Activated naive CD4-positive, alpha-beta T cell treated with anti-CD3 and anti-CD28 coated beads, Interleukin-2, amount 50 U/mL, for 16 hours (primary cell): Measurements from ENCODE around the gene RCAN2.

Experiments used
- DNase-seq: peaks from one replicate; pipeline ENCODE4 v3.0.0-alpha.2; 2020

The RCAN2 gene

DNA sequence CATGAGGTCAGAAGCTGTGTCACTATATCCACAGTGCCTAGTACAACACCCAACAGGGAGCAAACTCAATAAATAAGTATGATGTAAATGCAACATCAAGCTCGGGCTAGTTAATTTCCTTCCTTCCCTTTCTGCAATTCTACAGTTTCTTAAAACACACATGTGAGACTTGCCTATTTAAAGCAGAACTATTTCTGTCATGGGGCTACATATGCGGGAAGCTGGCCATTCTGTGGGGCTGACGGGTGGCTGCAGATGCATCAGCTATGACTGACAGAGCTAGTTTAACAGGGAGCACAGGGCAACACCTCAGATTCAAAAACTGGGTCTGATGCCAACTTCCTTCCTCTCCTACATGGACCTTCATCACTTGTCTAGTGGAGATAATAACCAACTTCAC lies 202.4 kb downstream of the RCAN2 start:
- DNase-seq, result no peak

DNA sequence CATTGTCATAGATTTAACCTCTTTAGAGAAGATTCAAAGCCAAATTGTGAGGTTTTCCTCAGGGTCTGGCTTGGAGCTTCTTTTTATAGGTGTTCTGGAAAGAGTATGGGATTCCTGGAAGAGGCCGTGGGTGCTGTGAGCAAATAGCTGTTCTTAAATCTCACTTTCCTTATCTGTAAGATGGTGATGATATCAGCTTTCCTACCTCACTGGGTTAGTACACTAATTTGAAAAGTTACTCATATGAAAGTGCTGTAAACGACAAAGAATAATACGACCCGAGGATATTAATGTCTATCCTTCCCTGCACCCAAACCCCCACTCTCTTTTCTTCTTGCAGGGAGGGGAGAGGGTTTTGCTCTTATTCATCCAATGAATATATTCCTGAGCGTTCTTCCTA lies 203.6 kb downstream of the RCAN2 start:
- no peak for DNase-seq

DNA sequence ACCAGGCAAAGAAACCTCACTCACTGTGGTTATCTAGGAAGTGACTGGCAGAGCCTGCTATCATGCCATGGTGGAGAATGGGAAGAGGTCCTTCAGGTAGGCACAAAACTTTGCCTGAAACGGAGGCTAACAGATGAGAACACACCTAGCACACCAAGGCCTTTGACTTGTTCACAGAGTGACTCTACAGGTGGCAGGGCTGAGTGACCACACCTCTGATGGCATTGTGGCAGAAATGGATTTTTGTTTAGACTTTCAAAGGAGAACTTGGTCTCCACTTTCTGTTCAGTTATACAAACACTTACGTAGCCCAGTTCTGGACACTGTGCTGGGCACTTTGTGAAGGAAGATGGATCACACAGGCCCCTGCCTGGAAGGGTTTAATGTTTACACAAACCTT lies 204.2 kb downstream of the RCAN2 start:
- DNase-seq, result no peak

- DNase-seq, result no peak
Measured at GRCh38 chr6:46284475-46284874, 206.8 kb downstream of the RCAN2 start.

DNA sequence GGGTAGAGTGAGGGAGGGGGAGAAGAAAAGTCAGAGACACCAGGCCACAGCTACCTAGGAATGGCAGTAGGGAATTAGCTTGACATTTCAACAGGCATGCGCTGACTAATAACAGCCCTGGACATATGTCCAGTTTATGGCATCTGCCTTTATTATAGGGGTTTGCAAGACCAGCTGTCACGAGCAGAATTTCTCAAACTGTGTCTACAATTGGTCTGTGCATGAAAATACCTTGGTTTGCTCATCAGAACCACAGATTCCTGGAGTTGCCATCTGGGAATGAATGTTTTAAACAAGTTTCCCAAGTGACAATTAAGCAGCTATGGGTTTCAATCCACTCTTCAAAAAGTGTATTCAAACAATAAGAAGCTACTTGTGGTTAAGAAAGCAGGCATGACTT lies 210.1 kb downstream of the RCAN2 start:
- no peak for DNase-seq

GRCh38 chr6:46279874-46280273 lies 211.4 kb downstream of the RCAN2 start:
- no peak for DNase-seq

DNA sequence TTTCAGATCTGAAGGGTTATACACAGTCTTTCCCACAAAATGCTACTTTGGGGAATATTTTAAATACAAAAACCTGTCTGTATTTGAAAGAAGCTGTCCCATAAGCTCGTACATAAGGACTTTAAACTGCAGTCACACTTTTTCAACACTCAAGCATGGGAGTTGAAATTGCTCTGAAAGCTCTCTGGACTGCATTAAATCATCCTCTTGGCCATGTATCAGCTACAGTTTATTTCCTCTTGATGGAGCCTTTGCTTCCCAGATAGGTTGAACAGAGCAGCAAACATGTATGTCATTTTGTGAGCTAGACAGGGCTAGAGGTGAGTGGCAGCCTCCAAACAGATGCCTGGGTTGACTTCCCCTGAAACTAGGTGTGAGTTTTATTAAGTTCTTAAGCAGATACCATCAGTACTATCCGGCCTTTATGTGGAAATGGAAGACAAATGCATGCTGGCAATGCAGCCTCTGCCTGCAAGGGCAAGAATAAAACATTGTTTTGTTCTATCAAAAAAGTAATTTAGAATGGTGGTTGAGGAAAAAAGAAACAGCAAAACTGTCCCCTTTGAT lies 214.6 kb downstream of the RCAN2 start:
- DNase-seq, result no peak

- DNase-seq, result no peak
Measured at GRCh38 chr6:46274502-46274901, 216.7 kb downstream of the RCAN2 start.

GRCh38 chr6:46273911-46274310 lies 217.3 kb downstream of the RCAN2 start:
- no peak for DNase-seq

DNA sequence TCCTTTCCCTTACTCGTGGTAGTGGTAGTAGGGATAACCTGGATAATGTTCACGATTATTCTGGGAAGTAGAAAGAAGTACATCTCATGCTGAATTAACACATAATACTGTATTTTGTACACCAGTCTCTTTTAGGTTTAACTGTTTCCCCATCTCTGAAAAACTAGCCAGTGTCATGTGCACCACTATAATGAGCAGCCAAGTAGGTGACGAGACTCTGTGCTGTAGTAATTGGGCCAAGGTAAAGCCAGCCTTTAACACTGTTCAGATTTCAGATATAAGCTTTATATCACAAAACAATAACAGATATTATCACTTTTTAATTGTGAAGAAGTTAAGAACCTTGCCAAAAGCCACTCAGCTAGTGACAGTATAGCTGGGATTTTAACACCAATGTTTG lies 219.5 kb downstream of the RCAN2 start:
- no peak for DNase-seq

GRCh38 chr6:46271107-46271506 lies 220.1 kb downstream of the RCAN2 start:
- DNase-seq, result no peak

DNA sequence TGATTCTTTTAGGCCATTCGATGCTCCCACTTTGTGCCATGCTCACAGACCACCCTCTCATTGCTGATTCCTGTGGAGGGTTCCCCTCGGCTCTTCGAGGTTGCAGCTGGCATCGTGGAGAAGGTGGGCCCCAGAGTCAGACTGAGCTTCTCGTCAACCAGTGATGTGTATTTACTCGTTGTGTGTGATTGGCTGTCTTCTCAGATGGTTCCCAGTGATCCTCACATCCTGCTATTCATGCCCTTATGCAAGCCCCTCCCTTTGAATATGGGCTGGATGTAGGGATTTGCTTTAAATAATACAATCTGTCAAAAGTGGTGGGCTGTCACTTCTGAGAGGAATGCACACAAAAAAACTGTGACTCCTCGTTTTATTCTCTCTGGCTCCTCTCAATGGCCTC lies 220.9 kb downstream of the RCAN2 start:
- DNase-seq, result no peak

DNA sequence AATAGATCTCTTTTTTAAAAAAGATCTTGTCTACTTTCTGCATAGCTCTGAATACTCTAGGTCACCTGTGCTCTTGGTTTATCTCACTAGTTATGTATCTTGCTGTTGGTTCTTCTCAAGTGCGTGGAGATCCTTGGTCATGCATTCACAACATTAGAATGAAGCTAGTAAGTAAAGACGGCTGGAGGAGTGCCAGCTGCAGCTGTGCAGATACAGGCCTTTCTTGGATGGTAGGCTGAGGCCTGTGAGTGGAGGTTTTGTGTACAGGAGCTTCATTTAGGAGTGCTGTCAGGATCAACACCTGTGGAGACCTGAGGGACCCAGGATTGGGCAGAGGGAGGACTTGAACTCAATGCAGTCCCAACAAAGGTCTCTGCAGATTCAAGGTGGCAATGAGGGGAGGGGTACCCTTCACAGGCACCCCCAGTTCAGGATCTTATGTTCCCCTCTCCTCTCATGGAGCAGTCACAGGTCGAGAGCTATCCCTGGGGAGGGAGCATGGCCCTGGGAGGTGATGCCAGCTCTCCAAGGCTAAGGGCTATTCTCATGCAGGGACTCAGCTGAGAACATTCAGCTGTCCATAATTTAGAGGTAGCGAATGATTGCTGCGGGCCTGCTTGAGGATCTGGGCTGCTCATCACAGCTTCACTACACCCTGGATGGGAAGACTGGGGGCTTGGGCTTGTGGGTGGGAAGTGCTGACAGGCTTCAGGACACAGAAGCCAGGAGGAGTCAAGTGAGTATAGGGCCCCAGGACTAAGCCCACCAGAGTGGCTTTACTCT lies 221.6 kb downstream of the RCAN2 start:
- no peak for DNase-seq

GRCh38 chr6:46267515-46267914 lies 223.7 kb downstream of the RCAN2 start:
- no peak for DNase-seq

DNA sequence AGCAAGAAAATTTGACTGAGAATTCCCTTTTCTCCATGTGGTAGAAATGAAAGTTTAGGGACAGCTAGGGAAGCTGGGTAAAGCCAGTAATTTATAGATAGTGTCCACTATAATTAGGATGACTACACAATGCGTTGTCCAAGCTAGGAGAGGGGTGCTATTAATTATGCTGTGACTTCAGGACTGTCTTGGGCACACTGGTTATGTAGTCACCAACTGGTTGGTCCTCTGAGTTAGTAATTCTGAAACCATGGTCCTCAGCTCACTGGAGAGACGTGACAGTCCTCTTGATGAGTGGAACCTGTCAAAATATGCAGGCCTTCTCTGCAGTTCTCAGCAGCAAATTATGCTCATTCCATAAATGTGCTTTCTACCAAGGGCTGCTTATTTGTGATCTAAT lies 225.9 kb downstream of the RCAN2 start:
- no peak for DNase-seq

DNA sequence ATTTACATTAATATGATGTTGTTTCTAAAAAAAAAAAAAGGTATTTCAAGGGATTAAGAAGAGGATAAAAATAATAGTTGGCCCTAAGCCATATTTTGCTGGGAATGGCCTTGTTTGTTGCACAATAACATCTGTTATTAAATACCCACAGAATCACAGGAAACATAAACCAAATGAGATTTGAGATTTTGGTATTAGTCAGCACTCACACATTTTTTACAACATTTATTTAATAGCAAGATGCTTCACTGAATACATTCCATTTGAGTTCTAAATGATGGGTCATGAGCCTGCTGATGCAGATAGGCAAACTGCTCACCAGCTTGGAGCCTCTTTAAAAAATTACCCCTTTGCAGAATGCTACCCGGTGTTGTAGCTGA lies 227.6 kb downstream of the RCAN2 start:
- DNase-seq, result no peak

DNA sequence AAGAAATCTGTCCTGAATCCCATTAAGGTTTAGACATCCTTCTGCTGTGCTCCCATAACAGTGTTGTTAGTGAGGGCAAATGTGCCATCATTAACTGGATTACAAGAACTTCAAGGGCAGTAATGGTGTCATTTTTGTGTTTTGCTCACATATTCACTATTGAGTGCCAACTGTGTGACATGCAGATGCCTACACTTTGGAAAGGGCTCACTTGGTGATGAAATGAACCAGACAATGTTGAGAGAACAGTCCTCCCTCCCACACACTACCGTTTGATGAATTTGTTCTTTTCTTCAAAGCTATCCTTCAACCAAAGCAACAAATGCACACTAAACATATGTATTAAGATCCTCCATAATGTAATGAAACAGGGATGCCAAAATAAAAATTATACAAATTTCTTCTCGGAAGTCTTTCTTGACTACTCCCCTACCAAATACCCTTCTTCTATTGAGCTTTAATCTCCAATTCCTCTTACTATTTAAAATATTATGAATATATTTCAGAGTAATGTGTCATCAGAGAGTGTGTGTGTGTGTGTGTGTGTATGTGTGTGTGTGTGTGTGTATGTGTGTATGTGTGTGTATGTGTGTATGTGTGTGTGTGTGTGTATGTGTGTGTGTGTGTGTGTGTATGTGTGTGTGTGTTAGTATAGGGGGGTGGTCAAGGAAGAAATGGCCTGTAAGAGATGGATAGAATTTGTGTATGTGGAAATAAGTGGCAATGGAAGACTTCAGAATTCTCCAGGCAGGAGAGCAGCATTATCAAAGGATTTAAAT lies 228.1 kb downstream of the RCAN2 start:
- DNase-seq, result no peak

DNA sequence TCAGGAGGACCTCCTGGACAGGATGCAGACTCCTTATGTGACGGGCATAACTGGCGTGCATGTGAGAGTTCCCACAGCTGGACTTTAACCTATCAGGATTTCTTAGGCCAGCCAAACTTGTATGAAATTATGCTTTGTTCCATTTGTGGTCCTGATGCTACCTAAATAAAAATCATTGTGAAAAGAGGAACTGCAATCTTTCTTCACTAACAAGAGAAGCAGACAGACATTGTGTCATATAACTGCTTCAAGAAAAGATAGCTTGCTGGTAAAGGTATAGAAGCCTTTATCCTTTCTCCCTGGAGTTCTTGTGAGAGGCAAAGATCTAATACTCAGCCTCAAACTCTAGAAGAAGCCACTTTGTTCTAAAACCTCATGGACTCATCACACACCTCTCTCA lies 233.0 kb downstream of the RCAN2 start:
- DNase-seq, result no peak

- no peak for DNase-seq
Measured at GRCh38 chr6:46255528-46255927, 235.7 kb downstream of the RCAN2 start.

- no peak for DNase-seq
Measured at GRCh38 chr6:46254946-46255345, 236.3 kb downstream of the RCAN2 start.

GRCh38 chr6:46254331-46254730 lies 236.9 kb downstream of the RCAN2 start:
- DNase-seq, result no peak

DNA sequence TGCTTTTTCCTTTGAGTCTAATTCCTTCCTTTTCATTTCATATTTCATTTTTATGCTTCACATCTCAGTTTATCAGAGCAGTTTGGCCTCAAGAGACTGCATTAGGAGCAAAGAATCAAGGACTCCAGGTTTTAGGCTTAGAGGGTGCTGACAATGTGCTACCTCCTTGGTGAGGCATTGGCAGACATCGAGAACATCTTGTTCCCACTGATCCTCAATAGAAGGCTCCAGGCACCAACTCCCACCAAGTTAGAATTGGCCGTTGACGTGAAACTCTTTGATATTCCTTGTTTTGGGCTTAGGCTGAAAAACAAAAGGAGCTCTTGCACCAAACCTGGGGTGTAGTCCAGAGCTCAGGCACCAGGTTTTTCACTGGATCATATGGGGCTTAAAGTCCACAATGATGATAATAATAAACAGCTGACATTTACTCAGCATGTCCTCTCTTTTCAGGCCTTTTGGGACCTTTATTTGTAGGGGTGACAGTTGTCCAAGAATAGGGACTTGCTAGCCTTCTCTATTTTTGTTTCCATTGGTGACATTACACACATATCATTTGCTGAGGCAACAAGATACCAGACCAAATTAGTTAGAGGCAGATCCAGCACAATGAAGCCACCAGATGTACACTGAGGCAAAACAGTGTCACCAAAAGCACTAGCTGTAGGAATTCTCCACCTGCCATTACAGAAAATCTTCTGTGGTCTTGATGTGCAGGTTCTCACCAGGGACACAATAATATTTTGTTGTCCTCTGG lies 239.5 kb downstream of the RCAN2 start:
- DNase-seq, result no peak

- DNase-seq, result no peak
Measured at GRCh38 chr6:46248143-46248542, 243.1 kb downstream of the RCAN2 start.

GRCh38 chr6:46246727-46247126 lies 244.5 kb downstream of the RCAN2 start:
- no peak for DNase-seq
